Measurements from ENCODE around the gene OR2F1. TPM values are rescaled to one million over a fixed set of nuclear protein-coding genes. Genes with fewer than 3 reads are reported as not detected.

Gene OR2F1
- total RNA-seq, 1 donor from 2014 or later, result not detected

DNA sequence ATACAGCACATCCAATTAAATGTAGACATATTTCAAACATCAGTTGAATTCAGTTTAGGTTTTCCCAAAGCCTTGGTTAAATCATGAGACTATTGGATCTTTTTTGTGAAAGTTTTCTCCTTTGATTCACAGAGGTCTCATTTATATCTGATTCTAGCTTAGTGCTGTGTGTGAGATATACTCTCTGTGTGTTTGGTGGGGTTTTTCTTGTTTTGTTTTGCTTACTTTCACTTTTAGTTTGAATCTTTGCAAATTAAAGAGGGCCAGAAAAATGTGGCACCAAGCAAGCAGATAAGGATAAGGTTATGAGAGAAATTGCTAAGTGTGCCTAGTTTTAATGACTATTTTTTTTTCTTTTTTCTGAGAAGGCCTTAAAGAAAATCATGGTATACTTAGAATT lies 32.9 kb downstream of the OR2F1 start:
- Mint-ChIP-seq H3K4me3 (ENCODE audit: unreplicated experiment) (no peak overlapping the region), H3K27ac (ENCODE audit: unreplicated experiment) (no peak overlapping the region), H3K36me3 (ENCODE audit: low read depth, unreplicated experiment) (peaks cover 3% of the 10 kb centered on the region), H3K9me3 (ENCODE audit: unreplicated experiment) (no peaks in the 10 kb centered on the region), H3K27me3 (ENCODE audit: unreplicated experiment) (no peaks in the 10 kb centered on the region), H3K4me1 (ENCODE audit: unreplicated experiment) (no peaks in the 10 kb centered on the region)
- no peak for DNase-seq (ENCODE audit: low spot score)
- TF ChIP-seq, protein P1, sequence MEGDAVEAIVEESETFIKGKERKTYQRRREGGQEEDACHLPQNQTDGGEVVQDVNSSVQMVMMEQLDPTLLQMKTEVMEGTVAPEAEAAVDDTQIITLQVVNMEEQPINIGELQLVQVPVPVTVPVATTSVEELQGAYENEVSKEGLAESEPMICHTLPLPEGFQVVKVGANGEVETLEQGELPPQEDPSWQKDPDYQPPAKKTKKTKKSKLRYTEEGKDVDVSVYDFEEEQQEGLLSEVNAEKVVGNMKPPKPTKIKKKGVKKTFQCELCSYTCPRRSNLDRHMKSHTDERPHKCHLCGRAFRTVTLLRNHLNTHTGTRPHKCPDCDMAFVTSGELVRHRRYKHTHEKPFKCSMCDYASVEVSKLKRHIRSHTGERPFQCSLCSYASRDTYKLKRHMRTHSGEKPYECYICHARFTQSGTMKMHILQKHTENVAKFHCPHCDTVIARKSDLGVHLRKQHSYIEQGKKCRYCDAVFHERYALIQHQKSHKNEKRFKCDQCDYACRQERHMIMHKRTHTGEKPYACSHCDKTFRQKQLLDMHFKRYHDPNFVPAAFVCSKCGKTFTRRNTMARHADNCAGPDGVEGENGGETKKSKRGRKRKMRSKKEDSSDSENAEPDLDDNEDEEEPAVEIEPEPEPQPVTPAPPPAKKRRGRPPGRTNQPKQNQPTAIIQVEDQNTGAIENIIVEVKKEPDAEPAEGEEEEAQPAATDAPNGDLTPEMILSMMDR (IDR thresholded peaks at IDR 0.05; ENCODE audit: unreplicated experiment), result no peak

DNA sequence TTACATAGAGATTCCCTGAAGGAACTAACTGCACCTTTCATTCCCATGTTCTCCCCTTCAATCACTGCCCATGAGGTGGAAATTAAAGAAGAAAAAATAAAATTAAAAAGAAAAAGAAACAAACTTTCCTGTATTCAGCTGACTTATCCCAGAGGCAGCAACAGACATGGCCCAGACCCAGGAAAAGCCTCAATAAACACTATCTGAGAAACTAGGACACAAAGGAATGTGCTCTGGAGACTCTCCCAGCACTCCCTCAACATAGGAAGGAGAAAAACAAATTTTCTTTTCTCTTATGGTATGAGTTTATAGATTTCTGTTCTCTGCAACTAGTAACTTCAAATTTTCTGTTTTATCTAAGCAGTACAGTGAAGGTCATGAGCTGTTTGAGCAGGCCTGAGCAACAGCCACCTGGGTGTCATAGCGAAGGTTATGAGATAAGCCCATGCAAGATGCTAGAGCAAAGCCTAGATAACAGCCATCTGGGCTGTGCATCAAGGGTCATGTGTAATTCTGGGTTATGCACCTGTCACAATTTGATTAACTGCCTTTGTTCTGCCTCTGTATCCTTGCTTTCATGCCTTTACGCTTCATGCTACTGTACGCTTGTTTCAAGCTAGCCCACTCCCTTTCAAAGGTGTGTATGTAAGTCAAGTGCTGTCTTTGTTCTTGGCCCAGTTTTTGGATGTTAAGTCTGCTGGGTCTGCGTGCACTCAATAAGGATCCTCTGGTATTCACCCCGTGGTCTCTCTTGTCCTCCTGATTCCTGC lies 34.5 kb downstream of the OR2F1 start:
- Mint-ChIP-seq H3K27me3 (ENCODE audit: unreplicated experiment) (no peaks in the 10 kb centered on the region), H3K4me1 (ENCODE audit: unreplicated experiment) (no peaks in the 10 kb centered on the region), H3K9me3 (ENCODE audit: unreplicated experiment) (no peaks in the 10 kb centered on the region), H3K27ac (ENCODE audit: unreplicated experiment) (no peak overlapping the region), H3K36me3 (ENCODE audit: low read depth, unreplicated experiment) (peaks cover 3% of the 10 kb centered on the region), H3K4me3 (ENCODE audit: unreplicated experiment) (no peak overlapping the region)
- no peak for DNase-seq (ENCODE audit: low spot score)
- TF ChIP-seq, protein P1 (IDR thresholded peaks at IDR 0.05; ENCODE audit: unreplicated experiment), result no peak

DNA sequence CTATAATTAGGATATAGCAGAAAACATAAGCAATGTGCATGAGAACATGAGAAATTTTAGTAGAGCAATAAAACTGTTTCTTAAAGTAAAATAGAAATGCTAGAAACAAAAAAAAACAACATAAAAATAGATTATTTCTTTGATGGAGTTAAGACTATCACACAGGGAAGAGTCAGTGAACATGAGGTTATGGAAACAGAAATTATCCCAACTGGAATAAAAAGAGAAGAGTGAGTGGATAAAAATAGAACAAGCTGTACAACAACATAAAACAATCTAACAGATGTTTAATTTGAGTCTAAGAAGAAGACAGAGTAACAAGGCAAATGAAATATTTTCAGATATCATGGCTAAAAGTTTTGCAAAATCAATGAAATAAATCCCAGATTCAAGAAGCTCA lies 38.0 kb downstream of the OR2F1 start:
- DNase-seq (ENCODE audit: low spot score), result no peak
- H3K4me1 Mint-ChIP-seq (ENCODE audit: unreplicated experiment), result no peaks in the 10 kb centered on the region
- peaks cover 3% of the 10 kb centered on the region for H3K36me3 Mint-ChIP-seq (ENCODE audit: low read depth, unreplicated experiment)
- TF ChIP-seq, protein P1 (IDR thresholded peaks at IDR 0.05; ENCODE audit: unreplicated experiment), result no peak
- H3K4me3 Mint-ChIP-seq (ENCODE audit: unreplicated experiment), result no peak overlapping the region
- no peaks in the 10 kb centered on the region for H3K27me3 Mint-ChIP-seq (ENCODE audit: unreplicated experiment)
- H3K27ac Mint-ChIP-seq (ENCODE audit: unreplicated experiment), result no peak overlapping the region
- H3K9me3 Mint-ChIP-seq (ENCODE audit: unreplicated experiment), result no peaks in the 10 kb centered on the region

DNA sequence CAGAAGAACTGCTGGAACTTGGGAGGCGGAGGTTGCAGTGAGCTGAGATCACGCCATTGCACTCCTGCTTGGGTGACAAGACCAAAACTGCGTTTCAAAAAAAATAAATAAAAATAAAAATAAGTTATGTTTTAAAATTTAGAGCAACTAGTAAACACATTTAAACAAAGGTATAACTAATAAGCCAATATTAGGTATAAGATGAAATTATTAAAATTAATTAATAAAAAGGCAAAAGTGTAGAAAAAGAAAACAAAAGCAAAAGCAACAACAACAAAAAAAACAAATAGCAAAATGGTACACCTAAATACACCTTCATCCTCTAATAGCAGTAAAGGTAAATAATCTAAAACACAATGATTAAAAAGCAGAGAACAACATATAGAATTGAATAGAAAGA lies 39.3 kb downstream of the OR2F1 start:
- Mint-ChIP-seq H3K4me3 (ENCODE audit: unreplicated experiment) (no peak overlapping the region), H3K9me3 (ENCODE audit: unreplicated experiment) (no peaks in the 10 kb centered on the region), H3K27me3 (ENCODE audit: unreplicated experiment) (no peaks in the 10 kb centered on the region), H3K4me1 (ENCODE audit: unreplicated experiment) (no peaks in the 10 kb centered on the region), H3K36me3 (ENCODE audit: low read depth, unreplicated experiment) (peaks cover 3% of the 10 kb centered on the region), H3K27ac (ENCODE audit: unreplicated experiment) (no peak overlapping the region)
- DNase-seq (ENCODE audit: low spot score), result no peak
- TF ChIP-seq, protein P1 (IDR thresholded peaks at IDR 0.05; ENCODE audit: unreplicated experiment), result no peak

DNA sequence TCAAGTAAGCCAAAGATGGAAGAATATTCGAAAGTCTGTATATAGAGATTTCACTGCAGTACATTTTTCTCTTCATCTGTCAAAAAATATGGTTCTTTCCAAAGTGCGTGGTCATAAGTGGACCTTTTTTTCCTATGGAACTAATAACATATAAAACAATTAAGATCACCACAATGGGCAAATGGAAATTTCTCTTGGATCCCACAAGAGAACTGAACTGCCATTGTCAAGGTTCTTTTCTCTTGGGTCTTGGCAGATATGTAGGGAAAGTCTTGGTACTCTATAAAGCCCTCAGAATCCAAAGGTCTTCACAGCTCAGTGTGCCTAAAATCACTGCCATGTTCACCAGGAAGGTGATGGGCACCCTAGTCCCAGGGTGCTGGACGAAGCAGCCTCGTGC lies 45.4 kb downstream of the OR2F1 start, which contains the start of gene OR6B1:
Gene OR6B1 (plus strand): TSS at position 301 of the 400 bp plus-strand sequence. CDS start 3,677 bp downstream, outside the sequence.
- H3K27me3 Mint-ChIP-seq (ENCODE audit: unreplicated experiment), result no peaks in the 10 kb centered on the region
- TF ChIP-seq, protein P1 (IDR thresholded peaks at IDR 0.05; ENCODE audit: unreplicated experiment), result no peak
- H3K36me3 Mint-ChIP-seq (ENCODE audit: low read depth, unreplicated experiment), result no peaks in the 10 kb centered on the region
- no peaks in the 10 kb centered on the region for H3K4me1 Mint-ChIP-seq (ENCODE audit: unreplicated experiment)
- no peak within 1 kb of the TSS for H3K4me3 Mint-ChIP-seq (ENCODE audit: unreplicated experiment)
- no peak within 1 kb of the TSS for H3K27ac Mint-ChIP-seq (ENCODE audit: unreplicated experiment)
- no peaks in the 10 kb centered on the region for H3K9me3 Mint-ChIP-seq (ENCODE audit: unreplicated experiment)
- DNase-seq (ENCODE audit: low spot score), result no peak

All from endothelial cell (in vitro differentiated cells).